ENCODE data around the gene SH3RF1. TPM values are rescaled to one million over a fixed set of nuclear protein-coding genes. Genes with fewer than 3 reads are reported as not detected.

Gene SH3RF1
- total RNA-seq, 1 experiment from 2014 or later = 59.5 TPM

DNA sequence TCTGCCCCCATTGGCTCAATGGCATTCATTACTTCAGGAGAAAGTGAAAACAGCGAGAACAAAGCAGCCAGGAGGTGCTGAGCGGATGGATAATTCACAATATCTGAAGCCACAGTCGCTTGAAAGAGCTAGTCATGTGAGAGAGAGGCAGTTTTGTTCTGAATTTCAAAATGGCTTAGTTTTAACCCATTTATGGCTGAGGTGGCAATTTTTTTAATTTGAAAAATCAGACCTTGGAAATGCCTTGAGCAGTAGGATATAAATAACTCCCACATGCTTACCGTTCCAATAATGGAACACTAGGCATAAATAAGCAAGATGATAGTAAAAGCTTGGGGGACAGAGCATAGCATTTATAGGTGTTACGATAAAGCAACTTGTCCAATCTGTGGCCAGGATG lies 203.8 kb downstream of the SH3RF1 start:
- no TSS peak for BruUV-seq (replicated peaks)
- intact Hi-C loops (cut with micrococcal nuclease) = no loop called here
- Histone ChIP-seq H3K36me3 (ENCODE audit: control insufficient read depth in 1 of 2, insufficient read depth in 2 of 2, low read length in 2 of 2) (no peaks in the 10 kb centered on the region), H3K9me3 (ENCODE audit: control insufficient read depth in 1 of 2, insufficient read depth in 1 of 2, low read depth in 1 of 2, low read length in 2 of 2) (no peaks in the 10 kb centered on the region), H3K27ac (ENCODE audit: low read depth, low read length) (no peak overlapping the region), H3K4me3 (replicated peaks in 1 of 2; ENCODE audit: low read depth in 1 of 2, low read length in 2 of 2) (no peak overlapping the region), H3K27me3 (ENCODE audit: insufficient read depth, low read length) (no peaks in the 10 kb centered on the region), H3K4me1 (ENCODE audit: control insufficient read depth in 1 of 2, insufficient read depth in 2 of 2, low read length in 2 of 2) (peaks cover 27 to 36% of the 10 kb centered on the region in 2 experiments), H3K9ac (ENCODE audit: low read length) (no peak overlapping the region), H3K4me2 (ENCODE audit: low read length) (no peak overlapping the region), H3K79me2 (ENCODE audit: insufficient read depth, low read length) (no peaks in the 10 kb centered on the region), H2AFZ (ENCODE audit: low read depth, low read length, poor library complexity, severe bottlenecking) (no peak overlapping the region), H4K20me1 (ENCODE audit: insufficient read depth) (no peaks in the 10 kb centered on the region), H3K9me2 (ENCODE audit: insufficient read depth) (no peaks in the 10 kb centered on the region)
- RAD21 ChIA-PET (ENCODE audit: low non-redundant PET in 1 of 2, low total read pairs in 2 of 2, uncharacterized antibody in 2 of 2, unreplicated experiment in 2 of 2) = no interaction called here
- DNase-seq (ENCODE audit: low read depth, low spot score) = no peak
- no peak for ATAC-seq
- CTCF ChIA-PET = no interaction called here
- TF ChIP-seq EZH2 (IDR thresholded peaks at IDR 0.05) = no peak
- TF ChIP-seq, protein P1, sequence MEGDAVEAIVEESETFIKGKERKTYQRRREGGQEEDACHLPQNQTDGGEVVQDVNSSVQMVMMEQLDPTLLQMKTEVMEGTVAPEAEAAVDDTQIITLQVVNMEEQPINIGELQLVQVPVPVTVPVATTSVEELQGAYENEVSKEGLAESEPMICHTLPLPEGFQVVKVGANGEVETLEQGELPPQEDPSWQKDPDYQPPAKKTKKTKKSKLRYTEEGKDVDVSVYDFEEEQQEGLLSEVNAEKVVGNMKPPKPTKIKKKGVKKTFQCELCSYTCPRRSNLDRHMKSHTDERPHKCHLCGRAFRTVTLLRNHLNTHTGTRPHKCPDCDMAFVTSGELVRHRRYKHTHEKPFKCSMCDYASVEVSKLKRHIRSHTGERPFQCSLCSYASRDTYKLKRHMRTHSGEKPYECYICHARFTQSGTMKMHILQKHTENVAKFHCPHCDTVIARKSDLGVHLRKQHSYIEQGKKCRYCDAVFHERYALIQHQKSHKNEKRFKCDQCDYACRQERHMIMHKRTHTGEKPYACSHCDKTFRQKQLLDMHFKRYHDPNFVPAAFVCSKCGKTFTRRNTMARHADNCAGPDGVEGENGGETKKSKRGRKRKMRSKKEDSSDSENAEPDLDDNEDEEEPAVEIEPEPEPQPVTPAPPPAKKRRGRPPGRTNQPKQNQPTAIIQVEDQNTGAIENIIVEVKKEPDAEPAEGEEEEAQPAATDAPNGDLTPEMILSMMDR (IDR thresholded peaks at IDR 0.05 in 2 of 3, conservative IDR thresholded peaks at IDR 0.05 in 1 of 3; ENCODE audit: borderline replicate concordance in 1 of 3, insufficient read depth in 1 of 3, low read depth in 2 of 3, low read length in 2 of 3) = no peak
- POLR2A ChIA-PET = no interaction called here

DNA sequence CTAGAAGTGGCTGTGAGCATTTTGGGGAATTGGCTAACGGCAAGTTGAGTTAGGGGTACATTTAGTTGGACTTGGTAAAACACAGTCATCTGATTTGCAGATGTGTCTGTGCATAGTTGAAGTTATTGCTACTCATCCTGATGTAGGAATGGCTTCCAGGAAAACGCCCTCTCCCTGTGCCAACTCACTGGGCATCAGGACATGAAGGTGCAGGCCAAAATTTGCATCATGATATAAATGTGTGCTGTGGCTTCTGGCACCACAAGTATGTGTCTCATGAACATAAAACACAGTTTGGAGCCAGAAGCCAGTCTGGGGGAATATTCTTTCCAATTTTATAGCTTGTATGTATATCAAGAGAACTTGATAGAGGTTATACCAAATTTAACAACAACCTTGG lies 206.5 kb downstream of the SH3RF1 start:
- no peak for ATAC-seq

More for the DNA sequence above, 206.5 kb downstream of the SH3RF1 start:
- ChIA-PET POLR2A (no interaction called here), CTCF (no interaction called here), RAD21 (ENCODE audit: low non-redundant PET in 1 of 2, low total read pairs in 2 of 2, uncharacterized antibody in 2 of 2, unreplicated experiment in 2 of 2) (no interaction called here)
- H3K9me3 ChIP-seq (ENCODE audit: control insufficient read depth in 1 of 2, insufficient read depth in 1 of 2, low read depth in 1 of 2, low read length in 2 of 2) = no peaks in the 10 kb centered on the region
- no peaks in the 10 kb centered on the region for H3K79me2 ChIP-seq (ENCODE audit: insufficient read depth, low read length)
- no peak overlapping the region for H3K9ac ChIP-seq (ENCODE audit: low read length)
- no peaks in the 10 kb centered on the region for H4K20me1 ChIP-seq (ENCODE audit: insufficient read depth)
- no peak overlapping the region for H3K27ac ChIP-seq (ENCODE audit: low read depth, low read length)
- TF ChIP-seq CEBPB (IDR thresholded peaks at IDR 0.05; ENCODE audit: low read depth) (no peak), SIN3A (IDR thresholded peaks at IDR 0.05; ENCODE audit: low read depth) (no peak), EZH2phosphoT487 (IDR thresholded peaks at IDR 0.05; ENCODE audit: borderline replicate concordance) (no peak), SP1 (IDR thresholded peaks at IDR 0.05; ENCODE audit: low read depth) (no peak), ZNF274 (IDR thresholded peaks at IDR 0.05; ENCODE audit: low read depth, low read length) (no peak), RAD21 (IDR thresholded peaks at IDR 0.05; ENCODE audit: low read depth) (no peak), FOSL1 (IDR thresholded peaks at IDR 0.05; ENCODE audit: low read depth) (no peak), SRF (IDR thresholded peaks at IDR 0.05; ENCODE audit: low read depth) (no peak)
- TF ChIP-seq, protein P1 (IDR thresholded peaks at IDR 0.05 in 2 of 3, conservative IDR thresholded peaks at IDR 0.05 in 1 of 3; ENCODE audit: borderline replicate concordance in 1 of 3, insufficient read depth in 1 of 3, low read depth in 2 of 3, low read length in 2 of 3) = no peak
- TF ChIP-seq, protein P2, sequence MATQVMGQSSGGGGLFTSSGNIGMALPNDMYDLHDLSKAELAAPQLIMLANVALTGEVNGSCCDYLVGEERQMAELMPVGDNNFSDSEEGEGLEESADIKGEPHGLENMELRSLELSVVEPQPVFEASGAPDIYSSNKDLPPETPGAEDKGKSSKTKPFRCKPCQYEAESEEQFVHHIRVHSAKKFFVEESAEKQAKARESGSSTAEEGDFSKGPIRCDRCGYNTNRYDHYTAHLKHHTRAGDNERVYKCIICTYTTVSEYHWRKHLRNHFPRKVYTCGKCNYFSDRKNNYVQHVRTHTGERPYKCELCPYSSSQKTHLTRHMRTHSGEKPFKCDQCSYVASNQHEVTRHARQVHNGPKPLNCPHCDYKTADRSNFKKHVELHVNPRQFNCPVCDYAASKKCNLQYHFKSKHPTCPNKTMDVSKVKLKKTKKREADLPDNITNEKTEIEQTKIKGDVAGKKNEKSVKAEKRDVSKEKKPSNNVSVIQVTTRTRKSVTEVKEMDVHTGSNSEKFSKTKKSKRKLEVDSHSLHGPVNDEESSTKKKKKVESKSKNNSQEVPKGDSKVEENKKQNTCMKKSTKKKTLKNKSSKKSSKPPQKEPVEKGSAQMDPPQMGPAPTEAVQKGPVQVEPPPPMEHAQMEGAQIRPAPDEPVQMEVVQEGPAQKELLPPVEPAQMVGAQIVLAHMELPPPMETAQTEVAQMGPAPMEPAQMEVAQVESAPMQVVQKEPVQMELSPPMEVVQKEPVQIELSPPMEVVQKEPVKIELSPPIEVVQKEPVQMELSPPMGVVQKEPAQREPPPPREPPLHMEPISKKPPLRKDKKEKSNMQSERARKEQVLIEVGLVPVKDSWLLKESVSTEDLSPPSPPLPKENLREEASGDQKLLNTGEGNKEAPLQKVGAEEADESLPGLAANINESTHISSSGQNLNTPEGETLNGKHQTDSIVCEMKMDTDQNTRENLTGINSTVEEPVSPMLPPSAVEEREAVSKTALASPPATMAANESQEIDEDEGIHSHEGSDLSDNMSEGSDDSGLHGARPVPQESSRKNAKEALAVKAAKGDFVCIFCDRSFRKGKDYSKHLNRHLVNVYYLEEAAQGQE (IDR thresholded peaks at IDR 0.05; ENCODE audit: low read depth) = no peak
- TF ChIP-seq, protein P3, sequence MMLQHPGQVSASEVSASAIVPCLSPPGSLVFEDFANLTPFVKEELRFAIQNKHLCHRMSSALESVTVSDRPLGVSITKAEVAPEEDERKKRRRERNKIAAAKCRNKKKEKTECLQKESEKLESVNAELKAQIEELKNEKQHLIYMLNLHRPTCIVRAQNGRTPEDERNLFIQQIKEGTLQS (IDR thresholded peaks at IDR 0.05) = no peak
- no peak overlapping the region for H3K4me3 ChIP-seq (replicated peaks in 1 of 2; ENCODE audit: low read depth in 1 of 2, low read length in 2 of 2)
- no peaks in the 10 kb centered on the region for H3K9me2 ChIP-seq (ENCODE audit: insufficient read depth)
- no peak for DNase-seq (ENCODE audit: low read depth, low spot score)
- BruUV-seq (replicated peaks) = no TSS peak
- H2AFZ ChIP-seq (ENCODE audit: low read depth, low read length, poor library complexity, severe bottlenecking) = no peak overlapping the region
- intact Hi-C loops (cut with micrococcal nuclease) = no loop called here
- no peak overlapping the region for H3K4me2 ChIP-seq (ENCODE audit: low read length)
- H3K4me1 ChIP-seq (ENCODE audit: control insufficient read depth in 1 of 2, insufficient read depth in 2 of 2, low read length in 2 of 2) = peaks cover 12 to 13% of the 10 kb centered on the region in 2 experiments
- no peaks in the 10 kb centered on the region for H3K27me3 ChIP-seq (ENCODE audit: insufficient read depth, low read length)
- H3K36me3 ChIP-seq (ENCODE audit: control insufficient read depth in 1 of 2, insufficient read depth in 2 of 2, low read length in 2 of 2) = no peaks in the 10 kb centered on the region
